A549 (cell line): ENCODE measurements around the gene PIF1. TPM values are rescaled to one million over a fixed set of nuclear protein-coding genes. Genes with fewer than 3 reads are reported as not detected.

ENCODE experiments used
- ATAC-seq, 2 experiments: fragments of 200-7000 bp in 1 of 2; fragments of >200 bp in 1 of 2; cut with Nextera tagmentation in 1 of 2; cut with Tn5 transposase in 1 of 2; 3 replicates each; pipeline versions ENCODE4 v1.8.0 to v1.9.1; 2018 to 2020; ENCODE audit warnings: mild to moderate bottlenecking in 1 of 2, moderate library complexity in 1 of 2
- CTCF ChIA-PET: fragments of 300-600 bp; sonication (Branson Sonifier 250); formaldehyde crosslinking; extraction: SDS; loops from one replicate; lab custom pipeline; 2021; ENCODE audit warnings: antibody characterized with exemption, inconsistent platforms; lab: Yijun Ruan, JAX
- POLR2A ChIA-PET: fragments of 350-600 bp; formaldehyde crosslinking; extraction: SDS; loops from one replicate; lab custom pipeline; 2021; ENCODE audit warnings: antibody characterized with exemption, inconsistent platforms; lab: Yijun Ruan, JAX
- DNase-seq, 2 experiments: peaks; one replicate each; pipeline versions ENCODE4 v3.0.0 to v3.0.0-alpha.2; 2011 to 2016; ENCODE audit warnings: low read depth in 1 of 2, low spot score in 1 of 2
- FAIRE-seq: peaks from 2 replicates; lab custom pipeline; 2011; peaks lifted over from hg19 to GRCh38; lab: Jason Lieb, UNC
- H3K27ac ChIP-seq, 2 experiments: fragments of >200 bp; sonication (Bioruptor Twin); formaldehyde crosslinking; 3 replicates each; pipeline ENCODE4 v1.5.1; 2016 to 2017
- H3K4me1 ChIP-seq: fragments of >200 bp; sonication (Bioruptor Twin); formaldehyde crosslinking; 3 replicates; pipeline ENCODE4 v1.6.1; 2016
- H3K4me2 ChIP-seq: fragments of >200 bp; sonication (Bioruptor Twin); formaldehyde crosslinking; 3 replicates; pipeline ENCODE4 v1.6.1; 2016
- H3K4me3 ChIP-seq: fragments of >200 bp; sonication (Bioruptor Twin); formaldehyde crosslinking; 3 replicates; pipeline ENCODE4 v1.5.1; 2016
- H3K9me3 ChIP-seq: fragments of >200 bp; sonication (Bioruptor Twin); formaldehyde crosslinking; 3 replicates; pipeline ENCODE4 v1.6.1; 2016
- CEBPB ChIP-seq, 2 experiments: fragments of >200 bp in 1 of 2; sonication (Bioruptor Twin) in 1 of 2; formaldehyde crosslinking in 1 of 2; IDR thresholded peaks; 2 replicates each; pipeline ENCODE4 v1.6.1; 2012 to 2016
- CHD4 ChIP-seq: fragments of 200-600 bp; sonication (generic); IDR thresholded peaks from 2 replicates; pipeline ENCODE4 v1.6.1; 2016; ENCODE audit warnings: antibody characterized with exemption, mild to moderate bottlenecking, borderline replicate concordance
- CTCF ChIP-seq: fragments of >200 bp; sonication (Bioruptor Twin); formaldehyde crosslinking; IDR thresholded peaks from 3 replicates; pipeline ENCODE4 v1.5.1; 2016
- FOXS1 ChIP-seq: fragments of 250-450 bp; sonication (Bioruptor Pico); IDR thresholded peaks from 2 replicates; pipeline ENCODE4 v1.5.0; 2020; ENCODE audit warnings: mild to moderate bottlenecking, moderate library complexity
- GATA3 ChIP-seq: IDR thresholded peaks from 2 replicates; pipeline ENCODE4 v1.6.1; 2012; ENCODE audit warnings: borderline replicate concordance
- HDAC2 ChIP-seq: fragments of 200-600 bp; sonication (generic); IDR thresholded peaks from 2 replicates; pipeline ENCODE4 v1.6.1; 2016
- HMGXB4 ChIP-seq: fragments of 250-450 bp; sonication (Bioruptor Pico); IDR thresholded peaks from 2 replicates; pipeline ENCODE4 v1.5.0; 2021; ENCODE audit warnings: mild to moderate bottlenecking, moderate library complexity, borderline replicate concordance
- HOXA7 ChIP-seq: fragments of 250-450 bp; sonication (Bioruptor Pico); IDR thresholded peaks from 2 replicates; pipeline ENCODE4 v1.5.0; 2020; ENCODE audit warnings: mild to moderate bottlenecking, moderate library complexity
- HOXB13 ChIP-seq: fragments of 250-450 bp; sonication (Bioruptor Pico); IDR thresholded peaks from 2 replicates; pipeline ENCODE4 v1.5.0; 2020; ENCODE audit warnings: low read depth, mild to moderate bottlenecking, moderate library complexity
- JUN ChIP-seq, 2 experiments: fragments of >200 bp; sonication (Bioruptor Twin); formaldehyde crosslinking; IDR thresholded peaks; 2 replicates in 1 of 2; 3 replicates in 1 of 2; pipeline ENCODE4 v1.6.1; 2016 to 2017
- KDM5A ChIP-seq: fragments of 200-600 bp; sonication (generic); IDR thresholded peaks from 2 replicates; pipeline ENCODE4 v1.6.1; 2016; ENCODE audit warnings: antibody characterized with exemption, mild to moderate bottlenecking
- MAFK ChIP-seq: fragments of 450-650 bp; IDR thresholded peaks from 2 replicates; pipeline ENCODE4 v1.6.1; 2014; ENCODE audit not compliant: partially characterized antibody
- MAX ChIP-seq: IDR thresholded peaks from 2 replicates; pipeline ENCODE4 v1.6.1; 2012
- MYC ChIP-seq: IDR thresholded peaks from 2 replicates; pipeline ENCODE4 v1.6.1; 2012; ENCODE audit warnings: mild to moderate bottlenecking, inconsistent platforms, low read length, improper control_type of control experiment, borderline replicate concordance
- NPAS2 ChIP-seq: fragments of 250-450 bp; sonication (Bioruptor Pico); IDR thresholded peaks from 2 replicates; pipeline ENCODE4 v1.8.0; 2022; ENCODE audit warnings: mild to moderate bottlenecking, moderate library complexity, borderline replicate concordance
- PBX3 ChIP-seq: IDR thresholded peaks from 2 replicates; pipeline ENCODE4 v1.6.1; 2012
- PHF8 ChIP-seq: fragments of 200-600 bp; sonication (generic); IDR thresholded peaks from 2 replicates; pipeline ENCODE4 v1.6.1; 2016; ENCODE audit warnings: low read depth, mild to moderate bottlenecking, antibody characterized with exemption, moderate library complexity, borderline replicate concordance
- RARB ChIP-seq: fragments of 250-450 bp; sonication (Bioruptor Pico); IDR thresholded peaks from 2 replicates; pipeline ENCODE4 v1.8.0; 2021; ENCODE audit warnings: mild to moderate bottlenecking, moderate library complexity
- REST ChIP-seq: fragments of 200-600 bp; sonication (generic); IDR thresholded peaks from 2 replicates; pipeline ENCODE4 v1.6.1; 2016; ENCODE audit warnings: antibody characterized with exemption, mild to moderate bottlenecking, moderate library complexity
- SREBF2 ChIP-seq: fragments of 450-650 bp; IDR thresholded peaks from 2 replicates; pipeline ENCODE4 v1.6.1; 2014; ENCODE audit warnings: mild to moderate bottlenecking, moderate library complexity
- ZFP36 ChIP-seq: fragments of 450-650 bp; IDR thresholded peaks from 2 replicates; pipeline ENCODE4 v1.6.1; 2014; ENCODE audit warnings: borderline replicate concordance; ENCODE audit not compliant: partially characterized antibody
- WGBS: methylation state at CpG from one replicate; pipeline ENCODE4 v1.1.6; 2017; ENCODE audit errors: missing lambda C conversion rate; 5-methylcytosine and 5-hydroxymethylcytosine counted together
- polyA plus RNA-seq, 4 experiments: library from polyadenylated mRNA; depleted of rRNA in 3 of 4; stranded (reverse); fragments of >200 nt; fragmentation: RNase III in 1 of 4; extraction: RNeasy Plus Mini Kit Qiagen cat#74134 plus additional on column Dnase treatment in 1 of 4; gene quantifications; 2 replicates in 3 of 4; 3 replicates in 1 of 4; pipeline ENCODE4 v1.2.3, GENCODE V29; 2011 to 2017

PIF1 gene
- polyA plus RNA-seq, 2 of the 4 experiments (the other 2 are of a cell fraction) = 8.5 to 24.9 TPM

- no peak for FAIRE-seq
- Histone ChIP-seq H3K4me1 (peaks cover 12% of the 10 kb centered on the region; the same call in 2 of the 3 replicates), H3K27ac (no peak overlapping the region), H3K4me3 (no peak overlapping the region), H3K4me2 (no peak overlapping the region), H3K9me3 (no peaks in the 10 kb centered on the region)
- ChIA-PET POLR2A (interaction anchor here (1.0 kb wide), 1 partner anchor 126 kb away, joined by 3 read pairs; the partner anchor contains the start of gene SPG21), CTCF (interaction anchor here (0.7 to 2.3 kb wide), 4 partner anchors 15 to 147 kb away, joined by 3 to 5 read pairs (median 4); no protein-coding TSS in a partner anchor)
- no peak for DNase-seq
- no peak for ATAC-seq
- WGBS = 88% methylated on average over 1 of the region's 1 CpG
- TF ChIP-seq JUN (IDR thresholded peaks at IDR 0.05) (no peak), PBX3 (no peak), KDM5A (no peak), MAX (no peak), MYC (no peak), HMGXB4 (no peak), HOXA7 (CRISPR knock-in tag) (no peak), PHF8 (no peak), FOXS1 (CRISPR knock-in tag) (no peak), RARB (CRISPR knock-in tag) (no peak), NPAS2 (CRISPR knock-in tag) (no peak)
Observed at GRCh38 chr15:64864068-64864467, 38.6 kb upstream of the PIF1 start.

- Histone ChIP-seq H3K4me3 (no peak overlapping the region), H3K27ac (no peak overlapping the region), H3K9me3 (no peaks in the 10 kb centered on the region), H3K4me2 (no peak overlapping the region), H3K4me1 (peaks cover 15% of the 10 kb centered on the region; the same call in 2 of the 3 replicates)
- ATAC-seq = no peak
- no peak for TF ChIP-seq REST
- TF ChIP-seq SREBF2 = no peak
- no peak for TF ChIP-seq HDAC2
- no peak for TF ChIP-seq ZFP36
- no peak for TF ChIP-seq MAFK
- TF ChIP-seq GATA3 = no peak
- TF ChIP-seq CEBPB (IDR thresholded peaks at IDR 0.05) = no peak
- TF ChIP-seq CTCF = no peak
- TF ChIP-seq HOXB13 (CRISPR knock-in tag) = no peak
- TF ChIP-seq CHD4 = no peak
- no peak for FAIRE-seq
- WGBS = 90% methylated on average over 1 of the region's 1 CpG
- DNase-seq = no peak
- CTCF ChIA-PET = interaction anchor here (0.6 to 1.9 kb wide), 3 partner anchors 27 to 132 kb away, joined by 3 to 4 read pairs (median 4); no protein-coding TSS in a partner anchor
- POLR2A ChIA-PET = no interaction called here
Observed at GRCh38 chr15:64862408-64862807, 37.0 kb upstream of the PIF1 start.
